ENCODE data around the gene KLHL11.

Gene KLHL11

DNA sequence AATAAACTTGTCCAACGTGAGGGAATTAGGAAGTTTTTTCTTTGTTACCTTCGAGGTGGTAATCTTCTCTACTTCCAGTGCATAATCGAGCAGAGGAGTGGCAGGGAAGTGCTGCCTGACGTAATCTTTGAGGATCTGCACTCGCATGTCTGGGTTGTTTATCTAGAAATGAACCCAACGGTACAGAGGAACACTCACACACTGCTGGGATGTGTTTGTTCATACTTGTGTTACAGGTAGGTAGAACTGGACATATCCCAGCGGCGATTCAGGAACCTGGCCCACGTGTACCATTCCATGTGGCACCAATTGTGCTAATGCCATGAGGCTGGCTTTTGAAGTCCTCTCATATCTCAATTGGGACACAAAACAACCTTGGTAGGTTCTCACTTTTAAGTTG lies 4.2 kb upstream of the KLHL11 start:
- H4K20me1 ChIP-seq (ENCODE audit: insufficient read depth, low read length): no peaks in the 10 kb centered on the region
- H3K79me2 ChIP-seq (ENCODE audit: low read length): peaks cover 8% of the 10 kb centered on the region
- H3K36me3 ChIP-seq (replicated peaks; ENCODE audit: low read depth, low read length): peaks cover 55% of the 10 kb centered on the region
- H3K4me2 ChIP-seq (ENCODE audit: low read length): no peak overlapping the region
- no peaks in the 10 kb centered on the region for H3K9me3 ChIP-seq (ENCODE audit: insufficient read depth, low read length)
- H3K27ac ChIP-seq (ENCODE audit: low read length): no peak overlapping the region
- H3K9ac ChIP-seq (ENCODE audit: low read length): no peak overlapping the region
- no peak overlapping the region for H2AFZ ChIP-seq (ENCODE audit: low read depth, low read length)
- no peaks in the 10 kb centered on the region for H3K4me1 ChIP-seq (ENCODE audit: low read length)
- H3K4me3 ChIP-seq (ENCODE audit: low read length): no peak overlapping the region
- H3K27me3 ChIP-seq (ENCODE audit: low read depth, low read length): no peaks in the 10 kb centered on the region
- no peak for TF ChIP-seq EZH2phosphoT487 (IDR thresholded peaks at IDR 0.05; ENCODE audit: low read depth)
- TF ChIP-seq, protein P1, sequence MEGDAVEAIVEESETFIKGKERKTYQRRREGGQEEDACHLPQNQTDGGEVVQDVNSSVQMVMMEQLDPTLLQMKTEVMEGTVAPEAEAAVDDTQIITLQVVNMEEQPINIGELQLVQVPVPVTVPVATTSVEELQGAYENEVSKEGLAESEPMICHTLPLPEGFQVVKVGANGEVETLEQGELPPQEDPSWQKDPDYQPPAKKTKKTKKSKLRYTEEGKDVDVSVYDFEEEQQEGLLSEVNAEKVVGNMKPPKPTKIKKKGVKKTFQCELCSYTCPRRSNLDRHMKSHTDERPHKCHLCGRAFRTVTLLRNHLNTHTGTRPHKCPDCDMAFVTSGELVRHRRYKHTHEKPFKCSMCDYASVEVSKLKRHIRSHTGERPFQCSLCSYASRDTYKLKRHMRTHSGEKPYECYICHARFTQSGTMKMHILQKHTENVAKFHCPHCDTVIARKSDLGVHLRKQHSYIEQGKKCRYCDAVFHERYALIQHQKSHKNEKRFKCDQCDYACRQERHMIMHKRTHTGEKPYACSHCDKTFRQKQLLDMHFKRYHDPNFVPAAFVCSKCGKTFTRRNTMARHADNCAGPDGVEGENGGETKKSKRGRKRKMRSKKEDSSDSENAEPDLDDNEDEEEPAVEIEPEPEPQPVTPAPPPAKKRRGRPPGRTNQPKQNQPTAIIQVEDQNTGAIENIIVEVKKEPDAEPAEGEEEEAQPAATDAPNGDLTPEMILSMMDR (IDR thresholded peaks at IDR 0.05; ENCODE audit: low read depth, low read length): no peak

DNA sequence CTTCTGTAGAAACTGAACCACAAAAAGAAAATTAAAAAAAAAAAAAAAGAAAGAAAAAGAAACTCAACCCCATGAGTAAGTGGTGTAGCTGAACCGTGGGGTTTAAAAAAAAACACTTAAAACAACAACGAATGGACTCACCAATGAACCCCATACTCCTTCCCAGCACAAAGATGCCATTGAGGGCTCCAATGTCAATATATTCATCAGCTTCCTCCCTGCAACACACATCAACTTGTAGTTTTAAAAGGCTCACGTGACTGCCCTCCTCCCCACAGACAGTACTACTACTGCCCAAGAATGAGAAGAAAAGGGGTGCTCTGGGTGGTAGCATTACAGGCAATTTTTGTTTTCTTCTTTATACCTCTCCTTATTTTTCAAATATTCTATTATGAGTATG lies 3.3 kb upstream of the KLHL11 start:
- Histone ChIP-seq H3K9ac (ENCODE audit: low read length) (no peak overlapping the region), H3K4me2 (ENCODE audit: low read length) (no peak overlapping the region), H3K27ac (ENCODE audit: low read length) (no peak overlapping the region), H3K9me3 (ENCODE audit: insufficient read depth, low read length) (no peaks in the 10 kb centered on the region), H2AFZ (ENCODE audit: low read depth, low read length) (no peak overlapping the region), H3K27me3 (ENCODE audit: low read depth, low read length) (no peaks in the 10 kb centered on the region), H3K4me3 (ENCODE audit: low read length) (no peak overlapping the region), H3K4me1 (ENCODE audit: low read length) (peaks cover 7% of the 10 kb centered on the region), H3K79me2 (ENCODE audit: low read length) (peaks cover 16% of the 10 kb centered on the region), H4K20me1 (ENCODE audit: insufficient read depth, low read length) (peaks cover 5% of the 10 kb centered on the region), H3K36me3 (replicated peaks; ENCODE audit: low read depth, low read length) (peaks cover 49% of the 10 kb centered on the region)
- TF ChIP-seq EZH2phosphoT487 (IDR thresholded peaks at IDR 0.05; ENCODE audit: low read depth): no peak
- TF ChIP-seq, protein P1 (IDR thresholded peaks at IDR 0.05; ENCODE audit: low read depth, low read length): no peak

DNA sequence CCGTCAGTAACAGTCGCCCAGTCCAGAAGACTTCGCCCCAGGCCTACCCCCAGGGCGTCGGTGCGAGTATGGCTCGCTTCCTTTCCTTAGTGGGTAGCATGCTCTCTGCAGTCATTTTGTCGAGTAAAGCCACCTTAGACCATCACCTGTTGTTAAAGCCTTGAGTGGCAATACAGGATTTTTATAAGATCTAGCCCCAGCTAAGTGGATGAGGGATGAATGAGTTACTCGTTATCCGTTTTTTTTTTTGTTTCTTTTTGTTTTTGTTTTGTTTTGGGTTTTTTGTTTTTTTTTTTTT lies 322 bp upstream of the KLHL11 start:
- Histone ChIP-seq H3K9ac (ENCODE audit: low read length) (peak overlapping the region; percentile 26; the same call in 1 of the 2 replicates), H3K27ac (ENCODE audit: low read length) (peak overlapping the region; percentile 23; the same call in 1 of the 2 replicates), H4K20me1 (ENCODE audit: insufficient read depth, low read length) (peaks cover 29% of the 10 kb centered on the region), H3K4me1 (ENCODE audit: low read length) (peaks cover 11% of the 10 kb centered on the region), H3K4me3 (ENCODE audit: low read length) (peak overlapping the region; percentile 95), H3K9me3 (ENCODE audit: insufficient read depth, low read length) (no peaks in the 10 kb centered on the region), H3K36me3 (replicated peaks; ENCODE audit: low read depth, low read length) (peaks cover 29% of the 10 kb centered on the region), H3K79me2 (ENCODE audit: low read length) (peaks cover 43% of the 10 kb centered on the region), H2AFZ (ENCODE audit: low read depth, low read length) (no peak overlapping the region), H3K4me2 (ENCODE audit: low read length) (peak overlapping the region; percentile 76), H3K27me3 (ENCODE audit: low read depth, low read length) (no peaks in the 10 kb centered on the region)
- no peak for TF ChIP-seq EZH2phosphoT487 (IDR thresholded peaks at IDR 0.05; ENCODE audit: low read depth)
- TF ChIP-seq, protein P1 (IDR thresholded peaks at IDR 0.05; ENCODE audit: low read depth, low read length): no peak

DNA sequence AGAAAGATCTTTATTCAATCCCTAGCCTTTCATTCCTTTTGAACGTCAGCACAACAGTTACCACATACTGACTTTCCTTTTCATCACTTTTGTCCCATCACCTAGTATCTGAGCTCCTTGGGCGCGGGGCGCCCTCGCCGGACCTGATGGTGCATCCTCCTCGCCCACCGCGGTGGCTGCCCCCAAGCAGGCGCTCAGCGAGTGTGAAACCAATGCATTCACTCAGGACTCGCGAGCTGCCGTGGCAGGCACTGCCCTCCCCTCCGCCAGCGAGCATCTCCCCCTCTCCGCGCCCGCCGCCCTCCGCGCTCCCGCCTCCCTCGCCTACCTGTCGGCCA lies 756 bp downstream of the KLHL11 start:
- H3K36me3 ChIP-seq (replicated peaks; ENCODE audit: low read depth, low read length): peaks cover 20% of the 10 kb centered on the region
- TF ChIP-seq, protein P1 (IDR thresholded peaks at IDR 0.05; ENCODE audit: low read depth, low read length): no peak
- peaks cover 38% of the 10 kb centered on the region for H4K20me1 ChIP-seq (ENCODE audit: insufficient read depth, low read length)
- H3K27ac ChIP-seq (ENCODE audit: low read length): no peak overlapping the region
- H2AFZ ChIP-seq (ENCODE audit: low read depth, low read length): peak overlapping the region; percentile 64
- H3K4me1 ChIP-seq (ENCODE audit: low read length): peaks cover 11% of the 10 kb centered on the region
- H3K9ac ChIP-seq (ENCODE audit: low read length): peak overlapping the region; percentile 88
- H3K79me2 ChIP-seq (ENCODE audit: low read length): peaks cover 54% of the 10 kb centered on the region
- peak overlapping the region; percentile 98 for H3K4me2 ChIP-seq (ENCODE audit: low read length)
- peak overlapping the region; percentile 95 for H3K4me3 ChIP-seq (ENCODE audit: low read length)
- no peaks in the 10 kb centered on the region for H3K9me3 ChIP-seq (ENCODE audit: insufficient read depth, low read length)
- no peaks in the 10 kb centered on the region for H3K27me3 ChIP-seq (ENCODE audit: low read depth, low read length)

All from OCI-LY3 (cell line).